Measurements from ENCODE around the gene SCAMP1. TPM values are rescaled to one million over a fixed set of nuclear protein-coding genes. Genes with fewer than 3 reads are reported as not detected.

The SCAMP1 gene
- total RNA-seq, 1 donor from 2014 or later, result 77.3 TPM

DNA sequence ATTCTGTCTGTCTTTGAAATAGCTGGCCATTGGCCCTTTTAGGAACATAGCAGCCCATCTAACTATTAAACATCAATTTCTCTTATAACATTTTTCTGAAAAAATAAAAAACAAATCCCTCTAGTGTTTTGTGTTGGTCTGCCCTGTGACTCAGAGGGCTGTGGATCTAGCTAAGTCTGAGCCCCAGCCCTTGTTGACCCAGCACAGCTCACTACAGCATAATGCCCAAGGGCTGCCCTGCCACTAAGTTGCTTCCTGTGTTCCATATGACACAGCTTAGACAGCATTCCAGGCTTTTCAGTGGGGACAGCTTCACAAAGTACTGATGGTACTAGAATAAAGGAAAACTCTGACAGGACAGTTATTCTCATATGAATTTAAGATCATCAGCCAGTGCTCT, 136.0 kb downstream of the SCAMP1 start:
- DNase-seq, result peak; percentile 63

DNA sequence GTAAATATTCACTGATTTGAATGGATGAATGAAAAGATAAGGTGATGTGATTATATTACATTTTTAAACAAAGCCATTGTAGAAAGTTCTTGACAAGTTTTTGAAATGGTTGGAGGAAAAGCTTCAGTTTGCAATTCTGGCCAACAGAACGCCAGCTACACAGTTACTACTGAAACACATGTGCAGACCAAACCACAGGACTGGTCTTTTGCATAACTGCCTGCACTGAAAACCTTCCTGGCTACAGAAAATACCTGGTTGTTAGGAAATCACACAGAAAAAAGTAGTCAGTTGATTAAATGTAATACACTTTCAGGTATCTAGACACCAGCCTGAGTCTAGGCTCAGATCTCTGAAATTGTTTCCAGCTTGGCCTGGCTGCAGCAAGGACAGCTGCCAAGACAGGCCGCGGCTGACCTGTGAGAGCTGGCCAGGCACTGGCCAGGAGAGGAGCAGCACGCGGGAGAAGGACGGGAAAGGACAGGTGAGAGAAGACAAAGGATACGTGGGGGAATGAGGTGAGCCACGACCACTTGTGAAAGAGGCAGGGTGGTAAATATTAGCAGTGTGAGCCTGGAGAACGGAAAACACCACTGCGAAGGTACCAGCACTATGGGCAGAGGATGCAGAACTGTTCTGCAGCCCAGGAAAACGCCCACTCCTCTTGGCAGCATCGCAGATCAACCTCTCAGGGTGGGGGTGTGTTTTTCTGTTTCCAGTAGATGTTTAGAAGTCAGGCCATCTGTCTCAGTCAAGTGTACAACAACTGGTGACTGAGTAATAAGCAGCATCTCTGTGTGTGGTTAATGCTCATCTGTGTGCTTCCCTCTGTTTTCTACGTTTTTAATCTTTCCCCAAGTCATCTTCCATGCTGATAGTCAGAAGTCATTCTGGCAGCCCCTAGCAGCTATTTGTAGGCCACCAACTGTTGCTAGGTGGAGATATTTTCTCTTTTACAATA, 137.4 kb downstream of the SCAMP1 start:
- no peak for DNase-seq

DNA sequence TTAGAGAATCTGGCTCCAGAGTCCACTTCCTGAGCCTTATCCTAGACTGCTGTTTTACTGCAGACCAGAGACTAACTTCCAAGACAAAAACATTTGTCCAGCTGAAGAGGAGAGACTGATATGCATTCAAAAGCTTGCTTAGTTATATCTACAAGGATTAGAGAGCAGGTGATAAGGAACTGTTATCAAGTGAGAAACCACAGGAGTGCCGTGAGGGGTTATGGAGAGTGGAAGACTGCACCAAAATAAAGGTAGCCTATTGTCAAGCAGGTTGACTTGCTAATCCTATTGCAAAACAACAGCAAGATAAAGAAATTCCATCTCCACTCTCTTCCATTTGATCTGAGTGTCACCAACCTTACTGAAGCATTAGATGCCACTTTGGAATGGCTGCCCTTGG, 139.1 kb downstream of the SCAMP1 start:
- DNase-seq, result no peak

DNA sequence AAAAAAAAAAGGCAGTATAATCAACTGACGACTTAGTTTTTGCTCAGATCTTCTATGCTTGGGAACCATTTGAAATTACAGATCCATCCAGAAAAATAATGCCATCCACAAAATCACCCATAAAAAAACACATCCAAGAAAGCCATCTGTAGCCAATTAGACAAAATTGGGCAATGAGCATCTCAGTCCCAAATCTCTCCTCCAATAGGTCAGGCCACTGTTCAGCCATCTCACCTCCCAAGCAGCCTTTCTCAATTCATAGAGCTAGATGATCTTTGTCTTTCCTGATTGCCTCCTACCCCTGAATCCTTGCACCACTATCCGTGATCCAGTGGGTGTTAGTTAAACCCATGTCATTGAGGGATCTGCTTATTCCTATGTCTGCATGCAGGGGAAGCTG, 139.6 kb downstream of the SCAMP1 start:
- DNase-seq, result no peak

DNA sequence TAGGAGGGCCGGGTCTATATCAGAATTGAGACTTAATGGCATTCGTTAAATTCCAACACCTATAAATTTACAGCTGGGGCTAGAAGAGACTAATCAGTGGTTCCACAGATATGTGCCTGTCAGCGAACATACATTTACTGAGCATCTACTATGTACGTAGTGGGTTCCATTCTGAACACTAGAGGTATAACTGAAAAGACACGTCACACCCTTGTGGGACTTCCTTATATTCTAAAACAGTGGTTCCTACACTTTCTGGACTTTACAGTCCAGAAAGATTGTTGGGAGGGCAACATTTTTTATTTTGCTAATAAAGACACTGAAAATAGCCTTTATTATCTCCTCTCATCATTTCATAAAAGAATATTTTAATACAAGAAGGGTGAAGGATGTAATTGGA, 140.5 kb downstream of the SCAMP1 start:
- no peak for DNase-seq

DNA sequence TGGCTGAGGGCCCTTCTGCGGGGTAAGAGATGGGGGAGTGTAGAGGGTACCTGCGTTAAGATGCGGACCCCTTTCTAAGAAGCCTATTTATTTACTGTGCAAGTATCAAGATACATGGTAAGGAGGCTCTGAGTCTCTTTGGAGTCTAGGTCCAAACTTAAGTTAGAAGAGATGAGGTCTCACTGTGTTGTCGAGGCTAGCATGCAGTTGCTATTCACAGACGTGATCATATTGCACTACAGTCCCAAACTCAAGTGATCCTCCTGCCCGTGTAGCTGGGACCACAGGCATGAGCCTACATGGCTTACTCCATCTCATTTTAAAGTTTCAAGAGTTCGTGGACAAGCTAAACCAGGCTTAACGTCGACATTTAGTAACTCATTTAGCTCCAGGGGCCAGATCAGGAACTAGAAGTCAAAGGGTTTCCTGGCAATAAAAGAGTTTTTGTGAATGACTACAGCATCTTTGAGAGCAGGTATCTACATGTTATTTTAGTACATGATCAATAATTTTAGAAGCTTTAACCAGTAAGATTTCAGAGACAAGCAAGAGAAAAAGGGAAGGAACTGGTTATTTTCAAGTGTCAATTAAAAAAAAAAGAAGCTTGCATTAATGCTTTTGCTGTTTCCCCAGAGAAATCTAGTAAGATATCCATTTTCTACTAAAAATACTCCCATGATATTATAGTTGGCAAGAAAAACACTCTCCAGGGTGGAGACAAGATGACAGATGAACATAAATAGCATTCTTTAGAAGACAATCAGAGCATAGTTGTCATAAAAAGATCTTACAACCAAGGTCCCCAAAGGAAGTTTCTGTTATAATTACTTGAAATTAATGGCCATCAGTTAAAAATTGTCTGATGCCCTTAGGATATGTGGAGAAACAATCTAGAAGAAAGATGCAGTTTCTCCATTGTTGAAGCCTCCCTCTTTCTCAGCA, 141.3 kb downstream of the SCAMP1 start:
- no peak for DNase-seq

DNA sequence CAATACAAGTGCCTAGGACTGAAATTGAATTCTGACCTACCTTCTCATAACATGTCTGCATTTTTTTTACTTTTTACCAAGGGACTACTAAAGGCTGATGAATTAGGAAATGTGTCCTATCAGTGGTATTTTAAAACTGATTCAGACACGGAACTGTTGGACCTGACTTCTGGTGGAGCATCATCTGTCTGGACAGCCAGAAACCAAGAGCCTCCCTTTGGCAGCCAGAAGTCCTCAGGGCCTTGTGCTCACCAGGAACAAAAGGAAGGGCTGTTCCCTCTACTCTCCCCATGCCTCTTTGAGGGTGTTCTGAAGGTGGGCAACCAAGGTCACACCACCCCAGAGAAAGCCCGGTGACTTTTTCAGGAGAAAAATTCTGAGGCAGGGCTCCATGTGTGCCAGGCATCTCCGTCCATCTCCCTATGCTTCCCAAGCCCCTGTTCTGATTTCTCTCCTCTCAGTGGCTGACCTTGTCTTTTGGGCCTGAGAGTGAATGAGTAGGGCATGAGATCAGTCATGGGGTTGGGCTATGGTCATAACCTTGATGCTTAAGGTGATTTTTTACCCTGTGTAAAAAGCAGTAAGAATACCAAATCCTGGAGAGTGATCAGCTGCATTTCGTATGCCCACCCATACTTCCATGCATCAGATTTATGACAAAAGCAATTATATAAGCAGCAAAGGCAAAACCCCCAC, 143.7 kb downstream of the SCAMP1 start:
- no peak for DNase-seq

DNA sequence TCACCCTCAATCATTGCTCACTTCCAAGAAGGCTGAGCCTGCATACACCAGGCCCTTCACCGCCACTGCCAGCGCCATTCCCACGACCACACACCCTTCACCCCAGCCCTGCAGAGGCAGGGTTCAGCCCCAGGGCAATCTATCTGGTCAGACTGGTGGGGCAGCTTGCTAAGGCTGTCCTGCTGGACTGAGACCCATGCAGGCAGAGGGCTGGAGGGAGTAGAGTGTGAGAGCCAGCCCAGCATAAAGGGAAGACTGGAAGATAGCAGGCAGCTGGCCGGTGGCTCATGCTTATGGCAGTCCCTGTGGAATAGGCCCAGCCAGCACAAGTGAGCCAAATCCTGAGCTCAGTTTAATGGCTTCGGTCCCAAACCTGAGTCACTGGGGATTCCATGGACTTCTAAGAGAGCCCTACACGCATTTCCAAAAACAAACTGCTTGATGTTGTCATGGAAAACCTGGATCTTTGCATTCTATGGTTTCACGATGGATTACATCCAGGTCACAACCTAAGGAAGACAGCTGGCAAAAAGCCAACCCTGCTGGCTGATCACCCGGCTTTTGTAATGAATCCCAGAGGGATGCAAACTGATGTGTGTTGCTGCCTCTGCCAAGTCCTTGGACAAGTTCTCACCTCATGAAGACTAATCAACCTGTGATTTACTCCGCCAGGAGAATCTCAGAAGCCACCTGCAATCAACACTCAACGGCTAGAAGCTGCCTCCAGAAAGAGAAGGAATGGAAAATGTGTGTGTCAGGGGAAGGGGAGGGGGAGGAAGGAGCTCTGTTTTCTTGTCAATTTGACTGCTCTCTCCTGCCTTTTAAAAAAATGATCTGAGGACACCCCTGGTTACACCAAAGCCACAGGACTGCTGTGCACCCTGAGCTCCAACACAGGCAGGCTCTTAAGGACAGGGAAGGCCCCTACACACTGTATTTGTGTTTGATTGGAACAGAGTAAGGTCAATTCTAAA, 144.6 kb downstream of the SCAMP1 start:
- DNase-seq, result peak; percentile 100

DNA sequence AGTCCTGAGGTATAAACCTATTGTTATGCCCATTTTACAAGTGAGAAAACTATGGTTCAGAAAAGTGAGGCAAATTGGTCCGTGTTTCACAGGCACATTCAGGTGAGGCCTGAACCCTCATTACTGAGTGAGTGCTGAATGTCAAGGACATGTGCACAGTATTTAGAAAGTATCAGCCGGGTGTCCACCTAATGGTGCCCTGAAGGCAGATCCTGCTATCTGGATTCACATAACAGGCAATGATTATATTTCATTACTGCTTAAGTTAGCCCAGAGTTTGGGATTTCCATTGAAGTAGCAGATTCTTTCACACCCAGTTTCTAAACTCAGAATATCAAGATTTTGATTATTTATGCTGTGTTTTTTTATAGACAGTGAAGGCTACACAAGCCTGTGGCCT, 145.4 kb downstream of the SCAMP1 start:
- DNase-seq, result no peak

DNA sequence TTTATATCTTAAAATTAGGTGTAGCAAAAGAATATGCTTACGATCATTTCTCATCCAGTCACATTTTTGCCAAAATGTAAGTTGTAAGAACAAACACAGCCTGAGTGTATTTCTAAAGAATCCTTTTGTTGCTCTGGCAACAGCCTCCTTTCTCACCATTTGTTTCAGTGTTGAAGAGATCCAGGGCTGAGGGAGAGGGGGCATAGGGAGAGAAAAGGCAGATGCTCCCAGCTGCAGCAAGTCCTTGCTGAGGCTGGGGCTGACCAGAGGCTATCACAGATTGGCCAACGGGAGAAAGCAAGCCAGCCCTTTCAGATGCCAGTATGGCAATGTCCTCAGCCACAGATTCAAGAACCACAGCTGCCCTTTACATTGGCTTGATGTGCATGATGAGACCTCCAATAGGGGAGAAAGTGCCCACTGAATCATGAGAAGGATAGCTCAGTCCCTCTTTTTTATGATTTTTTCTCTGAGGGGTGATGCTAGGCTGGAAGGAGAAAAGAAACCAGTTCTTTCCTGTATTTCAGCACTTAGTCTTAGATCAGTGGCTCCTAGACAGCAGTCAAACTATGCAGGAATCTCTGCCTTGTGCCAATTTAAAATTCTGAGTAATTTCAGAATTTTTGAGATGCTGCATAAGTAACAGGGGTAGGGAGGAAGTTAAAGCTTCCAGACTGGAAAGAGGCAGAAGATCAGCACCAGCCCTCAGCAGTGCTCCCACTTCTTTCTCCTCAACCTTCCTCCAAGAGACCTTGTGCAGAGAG, 146.0 kb downstream of the SCAMP1 start:
- DNase-seq, result no peak

DNA sequence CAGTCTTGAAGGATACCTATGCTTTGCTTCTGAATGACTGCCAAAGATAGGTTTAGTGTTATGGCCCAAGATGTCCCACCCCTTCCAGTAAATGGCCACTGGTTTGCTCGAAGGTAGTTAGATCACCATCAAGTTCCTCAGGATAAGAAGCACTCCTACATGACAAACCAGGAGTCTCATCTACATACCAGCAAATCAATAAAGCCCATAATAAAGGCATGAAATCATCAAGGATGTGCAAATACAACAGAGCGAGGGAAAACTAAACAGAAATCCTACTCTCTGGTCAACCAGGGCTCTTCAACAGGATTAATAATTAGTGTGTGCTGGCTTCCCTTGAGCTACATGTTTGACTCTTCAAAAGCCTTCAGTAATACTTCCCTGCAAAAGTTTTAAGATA, 147.1 kb downstream of the SCAMP1 start:
- no peak for DNase-seq

DNA sequence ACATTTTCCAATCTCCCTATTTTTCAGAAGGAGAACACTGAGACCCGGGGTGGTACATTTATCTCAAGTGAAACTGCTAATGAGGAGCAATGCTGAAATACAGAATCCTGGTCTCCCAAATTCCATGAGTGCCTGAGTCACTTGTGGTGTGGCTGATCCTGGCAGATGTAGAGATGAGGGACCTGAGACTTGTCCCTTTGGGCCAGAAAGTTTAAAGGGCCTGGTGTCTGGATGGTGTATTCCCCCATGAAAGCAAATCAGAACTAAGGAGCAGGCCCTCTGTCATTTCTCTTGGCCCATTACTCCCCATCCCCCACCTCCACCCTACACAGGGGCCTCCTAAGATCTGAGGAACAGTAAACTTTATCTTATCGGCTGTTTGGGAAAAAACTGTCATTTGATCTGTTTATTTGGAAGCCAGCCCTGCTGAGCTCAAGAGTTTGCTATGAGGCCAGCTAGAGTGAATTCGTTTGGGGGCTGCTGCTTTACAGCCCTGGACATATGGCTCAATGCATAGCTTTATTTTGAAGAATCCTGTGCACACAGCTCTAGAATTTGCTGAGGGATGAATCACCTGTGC, 147.9 kb downstream of the SCAMP1 start:
- DNase-seq, result no peak

DNA sequence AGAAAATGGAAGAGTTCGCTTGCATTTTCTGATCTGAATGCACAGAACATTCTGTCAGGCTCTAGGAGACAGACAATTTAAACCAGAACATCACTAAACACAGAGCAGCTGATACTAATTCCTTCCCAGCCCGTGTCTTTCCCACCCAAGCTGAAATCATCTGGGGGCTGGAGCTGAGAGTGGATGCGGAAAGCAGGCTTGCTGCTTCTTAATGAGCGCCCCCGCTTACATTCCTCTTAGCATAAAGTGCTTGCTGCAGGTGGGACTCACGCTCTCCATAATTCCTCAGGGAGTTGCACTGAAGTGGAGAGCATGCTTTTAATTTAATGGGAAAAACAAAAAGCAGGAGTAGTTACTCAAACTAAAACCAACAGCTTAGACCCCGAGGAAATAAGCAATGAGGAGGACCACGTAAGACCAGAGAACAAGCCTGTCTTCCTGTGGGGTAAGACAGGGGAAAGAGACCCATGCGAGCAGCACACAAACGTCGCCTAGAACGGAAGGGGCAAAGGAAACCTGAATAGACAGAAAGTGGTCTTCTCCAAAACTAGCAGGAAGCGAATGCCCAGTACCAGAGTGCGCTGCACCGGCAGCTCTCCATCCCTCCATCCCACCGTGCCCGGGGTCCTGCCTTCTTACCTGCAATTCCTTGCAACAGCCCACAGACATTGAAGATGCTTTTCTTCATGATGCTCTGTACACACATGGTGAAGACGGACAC, 148.9 kb downstream of the SCAMP1 start:
- DNase-seq, result no peak

DNA sequence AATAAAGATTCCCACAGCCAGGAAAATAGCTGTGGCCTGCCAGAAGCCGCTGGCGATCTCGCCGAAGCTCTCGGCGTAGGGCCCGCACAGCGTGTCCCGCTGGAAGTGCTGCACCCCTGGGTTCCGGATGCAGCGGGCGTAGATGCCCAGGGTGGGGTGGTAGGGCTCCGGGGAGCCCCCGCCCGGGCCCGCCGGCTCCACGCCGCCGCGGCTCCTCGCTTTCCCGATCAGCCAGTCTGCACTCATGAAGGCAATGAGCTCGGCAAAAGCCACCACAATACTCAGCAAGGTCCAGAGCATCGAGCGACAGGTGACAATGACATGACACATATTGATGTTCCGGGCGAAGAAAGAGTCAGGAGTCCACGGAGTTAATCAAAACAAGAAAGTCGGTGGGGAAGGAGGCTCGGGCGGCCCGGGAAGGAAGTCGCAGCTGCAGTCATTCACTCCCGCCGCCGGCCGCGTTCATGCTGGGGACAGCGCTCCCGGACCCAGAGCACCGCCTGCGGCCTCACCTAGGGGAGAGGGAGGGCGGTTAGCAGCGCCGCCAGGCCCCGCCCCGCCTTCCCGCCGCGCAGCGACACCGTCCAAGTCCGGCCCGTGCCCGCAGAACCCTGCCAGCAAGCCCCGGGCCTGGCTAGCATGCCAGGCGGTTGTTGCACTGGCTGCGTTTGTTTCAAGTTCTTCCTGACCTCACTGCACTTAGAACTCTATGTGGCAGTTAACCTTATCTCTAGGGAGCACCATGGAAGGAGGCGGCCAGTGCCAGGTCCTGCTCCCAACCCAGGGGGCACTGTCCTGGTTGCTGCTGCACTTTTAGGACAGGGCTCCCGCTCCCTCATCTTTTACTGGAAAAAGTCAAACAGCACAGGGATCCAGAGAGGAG, 149.7 kb downstream of the SCAMP1 start:
- peak; percentile 54 for DNase-seq

DNA sequence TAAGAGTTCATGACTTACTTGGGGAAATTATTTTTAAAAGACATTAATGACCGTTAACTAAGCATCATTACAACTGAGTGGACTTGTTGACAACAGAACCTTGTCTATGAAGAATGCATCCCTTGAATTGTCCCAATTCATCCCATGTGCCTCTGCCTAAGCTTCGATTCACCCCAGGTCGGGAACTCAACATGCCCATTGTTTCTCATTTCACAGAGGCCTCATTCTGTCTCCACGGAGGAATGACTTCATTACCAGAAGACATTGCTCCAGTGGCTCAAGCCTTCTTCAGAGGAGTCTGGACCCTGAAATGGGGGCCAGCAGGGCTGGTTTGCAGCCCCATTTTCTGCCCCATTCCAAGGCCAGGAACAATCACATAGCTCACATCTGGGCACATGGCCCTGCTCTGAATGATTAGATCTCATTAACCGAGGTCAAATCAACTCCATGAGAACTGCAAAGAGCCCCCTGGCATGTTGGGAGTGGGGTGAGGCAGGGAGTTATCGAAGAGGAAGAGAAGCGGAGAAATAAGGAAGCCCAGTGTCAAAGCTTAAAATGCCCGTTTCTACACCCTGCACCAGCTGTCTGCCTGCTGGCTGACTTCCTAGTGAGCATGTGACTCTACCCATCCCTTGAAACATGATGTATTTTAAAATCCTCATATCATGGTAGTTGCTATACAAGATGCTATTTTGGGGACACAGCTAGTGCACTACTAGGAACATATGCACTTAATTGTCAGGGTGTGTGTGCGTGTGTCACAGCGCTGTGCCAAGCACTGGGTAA, 150.9 kb downstream of the SCAMP1 start:
- no peak for DNase-seq

DNA sequence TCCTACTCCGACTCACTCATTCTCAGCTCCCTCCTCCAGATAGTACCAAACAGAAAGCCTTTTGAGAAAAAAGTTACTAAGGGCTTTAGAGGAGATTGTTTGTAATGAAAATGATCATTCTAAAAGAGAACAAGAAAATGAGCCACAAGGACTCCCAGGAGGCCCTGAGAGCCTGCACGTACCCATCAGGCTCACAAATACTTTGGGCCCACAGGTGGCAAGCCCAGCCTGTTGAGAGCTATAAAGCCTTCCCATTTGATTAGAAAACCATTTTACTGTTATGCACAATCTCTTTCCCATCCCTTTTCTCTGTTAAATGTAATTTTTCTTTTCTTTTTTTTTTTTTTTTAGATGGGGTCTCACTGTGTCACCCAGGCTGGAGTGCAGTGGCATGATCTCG, 152.0 kb downstream of the SCAMP1 start:
- DNase-seq, result no peak

DNA sequence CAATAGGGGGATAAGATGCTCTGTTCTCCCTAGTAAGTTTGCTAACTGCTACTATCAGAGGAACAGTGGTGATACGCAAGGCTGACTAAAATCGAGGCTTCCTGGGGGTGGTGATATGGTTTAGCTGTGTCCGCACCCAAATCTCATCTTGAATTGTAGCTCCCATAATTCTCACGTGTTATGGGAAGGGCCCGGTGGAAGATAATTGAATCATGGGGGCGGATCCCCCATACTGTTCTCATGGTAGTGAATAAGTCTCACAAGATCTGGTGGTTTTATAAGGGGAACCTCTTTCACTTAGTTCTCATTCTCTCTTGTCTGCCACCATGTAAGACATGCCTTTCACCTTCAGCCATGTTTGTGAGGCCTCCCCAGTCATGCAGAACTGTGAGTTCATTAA, 153.0 kb downstream of the SCAMP1 start:
- DNase-seq, result no peak
